Calu3 (cell line): ENCODE results near the gene ACSM3. TPM values are rescaled to one million over a fixed set of nuclear protein-coding genes. Genes with fewer than 3 reads are reported as not detected.

Experiments used
- BruUV-seq: library from RNA; stranded (reverse); fragments of 400-500 nt; replicated peaks from 2 replicates; lab custom pipeline; 2021; lab: Mats Ljungman, UMichigan
- CTCF ChIA-PET: fragments of 300-600 bp; sonication (Branson Sonifier 250); formaldehyde crosslinking; loops from one replicate; lab custom pipeline; 2022; ENCODE audit warnings: antibody characterized with exemption; lab: Charles Lee
- DNase-seq: peaks from one replicate; pipeline ENCODE4 v3.0.0; 2022
- H3K27ac Mint-ChIP-seq: one replicate; pipeline ENCODE4 v1.8.0; 2022; ENCODE audit warnings: mixed read lengths; ENCODE audit not compliant: unreplicated experiment
- H3K27me3 Mint-ChIP-seq: one replicate; pipeline ENCODE4 v1.8.0; 2022; ENCODE audit warnings: mixed read lengths; ENCODE audit not compliant: unreplicated experiment
- H3K36me3 Mint-ChIP-seq: one replicate; pipeline ENCODE4 v1.8.0; 2022; ENCODE audit warnings: mild to moderate bottlenecking, moderate library complexity, mixed read lengths; ENCODE audit not compliant: insufficient read depth, unreplicated experiment
- H3K4me1 Mint-ChIP-seq: one replicate; pipeline ENCODE4 v1.8.0; 2022; ENCODE audit warnings: mild to moderate bottlenecking, low read depth, mixed read lengths; ENCODE audit not compliant: unreplicated experiment
- H3K4me3 Mint-ChIP-seq: one replicate; pipeline ENCODE4 v1.8.0; 2022; ENCODE audit warnings: mild to moderate bottlenecking, low read depth, moderate library complexity, mixed read lengths; ENCODE audit not compliant: unreplicated experiment
- H3K9me3 Mint-ChIP-seq: one replicate; pipeline ENCODE4 v1.8.0; 2022; ENCODE audit warnings: low read depth, mixed read lengths; ENCODE audit not compliant: unreplicated experiment
- CTCF ChIP-seq: fragments of 200-600 bp; IDR thresholded peaks from one replicate; pipeline ENCODE4 v1.8.0; 2022; ENCODE audit warnings: antibody characterized with exemption; ENCODE audit not compliant: unreplicated experiment
- intact Hi-C: fragments of 100-400 bp; cut with micrococcal nuclease; formaldehyde crosslinking; loops from one replicate; pipeline ENCODE4 v1.10.0; 2022; ENCODE audit not compliant: unreplicated experiment
- total RNA-seq: library from RNA; stranded (reverse); gene quantifications from 2 replicates; pipeline ENCODE4 v1.2.3, GENCODE V29; 2022

Gene ACSM3
- total RNA-seq, 1 experiment from 2014 or later = 49.5 TPM

GRCh38 chr16:20743591-20743990 lies 20.2 kb upstream of the ACSM3 start:
- Mint-ChIP-seq H3K4me1 (no peaks in the 10 kb centered on the region), H3K9me3 (peaks cover 5% of the 10 kb centered on the region), H3K4me3 (no peak overlapping the region), H3K27ac (no peak overlapping the region), H3K27me3 (no peaks in the 10 kb centered on the region), H3K36me3 (peaks cover 31% of the 10 kb centered on the region)
- no TSS peak for BruUV-seq
- intact Hi-C loops = no loop called here
- DNase-seq = no peak
- TF ChIP-seq CTCF = no peak
- CTCF ChIA-PET = no interaction called here

- BruUV-seq = no TSS peak
- H3K27me3 Mint-ChIP-seq = no peaks in the 10 kb centered on the region
- intact Hi-C loops = no loop called here
- no peak overlapping the region for H3K27ac Mint-ChIP-seq
- CTCF ChIA-PET = interaction anchor here (0.6 kb wide), 2 partner anchors 117 to 288 kb away, joined by 3 to 4 read pairs; no protein-coding TSS in a partner anchor
- peaks cover 25% of the 10 kb centered on the region for H3K36me3 Mint-ChIP-seq
- DNase-seq = no peak
- H3K4me3 Mint-ChIP-seq = no peak overlapping the region
- no peaks in the 10 kb centered on the region for H3K4me1 Mint-ChIP-seq
- peaks cover 5% of the 10 kb centered on the region for H3K9me3 Mint-ChIP-seq
- no peak for TF ChIP-seq CTCF
Measured at GRCh38 chr16:20744922-20745440, 18.8 kb upstream of the ACSM3 start.

GRCh38 chr16:20746461-20746860 lies 17.4 kb upstream of the ACSM3 start:
- H3K4me1 Mint-ChIP-seq = no peaks in the 10 kb centered on the region
- CTCF ChIA-PET = no interaction called here

GRCh38 chr16:20747030-20747816 lies 16.6 kb upstream of the ACSM3 start:
- intact Hi-C loops = no loop called here
- peaks cover 3% of the 10 kb centered on the region for H3K36me3 Mint-ChIP-seq
- DNase-seq = no peak
- BruUV-seq = no TSS peak
- no peak overlapping the region for H3K4me3 Mint-ChIP-seq
- CTCF ChIA-PET = no interaction called here
- no peak overlapping the region for H3K27ac Mint-ChIP-seq
- peaks cover under 1% of the 10 kb centered on the region for H3K27me3 Mint-ChIP-seq
- peaks cover 5% of the 10 kb centered on the region for H3K9me3 Mint-ChIP-seq
- no peak for TF ChIP-seq CTCF
- H3K4me1 Mint-ChIP-seq = no peaks in the 10 kb centered on the region

More at GRCh38 chr16:20746461-20746860, 17.4 kb upstream of the ACSM3 start:
- Mint-ChIP-seq H3K9me3 (peaks cover 5% of the 10 kb centered on the region), H3K4me3 (no peak overlapping the region), H3K36me3 (peaks cover 11% of the 10 kb centered on the region), H3K27me3 (no peaks in the 10 kb centered on the region), H3K27ac (no peak overlapping the region)
- intact Hi-C loops = no loop called here
- no peak for TF ChIP-seq CTCF
- BruUV-seq = no TSS peak
- no peak for DNase-seq
